HEK293 (cell line): ENCODE measurements around the gene PEAK3.
A peak's percentile ranks its signal among the peaks of the same experiment; 100 is the strongest.

ENCODE experiments used
- CTCF ChIA-PET: fragments of 350-600 bp; formaldehyde crosslinking; extraction: SDS; loops from one replicate; lab custom pipeline; 2021; ENCODE audit warnings: antibody characterized with exemption; lab: Yijun Ruan, JAX
- POLR2A ChIA-PET: fragments of 300-600 bp; formaldehyde crosslinking; extraction: SDS; loops from one replicate; lab custom pipeline; 2020; ENCODE audit warnings: antibody characterized with exemption, inconsistent platforms; lab: Yijun Ruan, JAX
- H3K27ac ChIP-seq: fragments of 200-500 bp; sonication (Bioruptor generic); 2 replicates; pipeline ENCODE4 v1.5.1; 2014; ENCODE audit warnings: low read depth, low read length, control low read depth, inconsistent platforms; ENCODE audit errors: extremely low read depth
- H3K36me3 ChIP-seq, 2 experiments: fragments of 200-500 bp in 1 of 2; sonication (Bioruptor generic) in 1 of 2; 1 replicate in 1 of 2; 2 replicates in 1 of 2; pipeline ENCODE4 v1.5.1; 2014 to 2017; ENCODE audit warnings: inconsistent platforms in 2 of 2, low read length in 2 of 2; ENCODE audit not compliant: control insufficient read depth in 2 of 2, insufficient read depth in 1 of 2
- H3K4me1 ChIP-seq: fragments of 200-500 bp; sonication (Bioruptor generic); 2 replicates; pipeline ENCODE4 v1.5.1; 2014; ENCODE audit warnings: mild to moderate bottlenecking, low read length, inconsistent platforms; ENCODE audit not compliant: control insufficient read depth, insufficient read depth
- H3K4me3 ChIP-seq: 2 replicates; pipeline ENCODE4 v1.5.1; 2011; ENCODE audit warnings: low read depth, mild to moderate bottlenecking, control low read depth, low read length, moderate library complexity
- H3K9me3 ChIP-seq: fragments of 200-500 bp; sonication (Bioruptor generic); 2 replicates; pipeline ENCODE4 v1.5.1; 2014; ENCODE audit warnings: low read depth, low read length, inconsistent platforms; ENCODE audit not compliant: control insufficient read depth, insufficient read depth
- BCL11B ChIP-seq: fragments of 450-650 bp; formaldehyde crosslinking; IDR thresholded peaks from 2 replicates; pipeline ENCODE4 v1.5.1; 2016; ENCODE audit warnings: low read depth, missing biosample characterization, missing genetic modification characterization
- RBAK ChIP-seq: fragments of 450-650 bp; formaldehyde crosslinking; IDR thresholded peaks from 2 replicates; pipeline ENCODE4 v1.5.1; 2016; ENCODE audit warnings: missing biosample characterization, missing genetic modification characterization
- SP2 ChIP-seq: fragments of 450-650 bp; formaldehyde crosslinking; IDR thresholded peaks from 2 replicates; pipeline ENCODE4 v1.5.1; 2016; ENCODE audit warnings: missing biosample characterization, missing genetic modification characterization
- SP3 ChIP-seq: fragments of 450-650 bp; formaldehyde crosslinking; IDR thresholded peaks from 2 replicates; pipeline ENCODE4 v1.5.1; 2016; ENCODE audit warnings: missing biosample characterization, missing genetic modification characterization
- ZBTB17 ChIP-seq: fragments of 450-650 bp; formaldehyde crosslinking; IDR thresholded peaks from 2 replicates; pipeline ENCODE4 v1.5.1; 2016; ENCODE audit warnings: missing biosample characterization, missing genetic modification characterization
- ZBTB6 ChIP-seq: fragments of 450-650 bp; formaldehyde crosslinking; IDR thresholded peaks from 2 replicates; pipeline ENCODE4 v1.5.1; 2017; ENCODE audit warnings: missing biosample characterization, missing genetic modification characterization
- ZFP69B ChIP-seq: fragments of 450-650 bp; formaldehyde crosslinking; IDR thresholded peaks from 2 replicates; pipeline ENCODE4 v1.5.1; 2016; ENCODE audit warnings: missing biosample characterization, missing genetic modification characterization
- ZNF138 ChIP-seq: fragments of 450-650 bp; formaldehyde crosslinking; IDR thresholded peaks from 2 replicates; pipeline ENCODE4 v1.5.1; 2016; ENCODE audit warnings: missing biosample characterization, missing genetic modification characterization, borderline replicate concordance
- ZNF148 ChIP-seq: fragments of 450-650 bp; formaldehyde crosslinking; IDR thresholded peaks from 2 replicates; pipeline ENCODE4 v1.5.0; 2017; ENCODE audit warnings: missing biosample characterization, missing genetic modification characterization, borderline replicate concordance
- ZNF157 ChIP-seq: fragments of 450-650 bp; formaldehyde crosslinking; IDR thresholded peaks from 2 replicates; pipeline ENCODE4 v1.5.1; 2016; ENCODE audit warnings: missing biosample characterization, missing genetic modification characterization
- ZNF19 ChIP-seq: fragments of 450-650 bp; formaldehyde crosslinking; IDR thresholded peaks from 2 replicates; pipeline ENCODE4; 2016; ENCODE audit warnings: missing biosample characterization, missing genetic modification characterization, low read depth
- ZNF214 ChIP-seq: fragments of 450-650 bp; formaldehyde crosslinking; IDR thresholded peaks from 2 replicates; pipeline ENCODE4 v1.5.1; 2017; ENCODE audit warnings: missing biosample characterization, mild to moderate bottlenecking, missing genetic modification characterization, borderline replicate concordance
- ZNF248 ChIP-seq: fragments of 450-650 bp; formaldehyde crosslinking; IDR thresholded peaks from 2 replicates; pipeline ENCODE4 v1.5.1; 2017; ENCODE audit warnings: missing biosample characterization, missing genetic modification characterization
- ZNF548 ChIP-seq: fragments of 450-650 bp; formaldehyde crosslinking; IDR thresholded peaks from 2 replicates; pipeline ENCODE4 v1.5.1; 2016; ENCODE audit warnings: missing biosample characterization, missing genetic modification characterization
- ZNF623 ChIP-seq: fragments of 450-650 bp; formaldehyde crosslinking; IDR thresholded peaks from 2 replicates; pipeline ENCODE4 v1.5.1; 2016; ENCODE audit warnings: missing biosample characterization, missing genetic modification characterization
- ZNF629 ChIP-seq: fragments of 450-650 bp; formaldehyde crosslinking; IDR thresholded peaks from 2 replicates; pipeline ENCODE4 v1.5.1; 2017; ENCODE audit warnings: missing biosample characterization, missing genetic modification characterization
- ZNF692 ChIP-seq: fragments of 450-650 bp; formaldehyde crosslinking; IDR thresholded peaks from 2 replicates; pipeline ENCODE4 v1.5.1; 2016; ENCODE audit warnings: missing biosample characterization, missing genetic modification characterization
- ZNF747 ChIP-seq: fragments of 450-650 bp; formaldehyde crosslinking; IDR thresholded peaks from 2 replicates; pipeline ENCODE4 v1.5.1; 2016; ENCODE audit warnings: missing biosample characterization, missing genetic modification characterization
- ZSCAN30 ChIP-seq: fragments of 450-650 bp; IDR thresholded peaks from 2 replicates; pipeline ENCODE4 v1.5.1; 2018; ENCODE audit warnings: missing biosample characterization, mild to moderate bottlenecking, missing genetic modification characterization, moderate library complexity

PEAK3 gene

GRCh38 chr19:2253106-2254063 is 28.6 kb downstream of the PEAK3 start (continued):
- TF ChIP-seq ZBTB6 (no peak), BCL11B (peak; percentile 13; the same call in 1 of the 2 replicates), ZBTB17 (tag by site-specific recombination) (no peak)

GRCh38 chr19:2252797-2253105 is 29.2 kb downstream of the PEAK3 start:
- H3K27ac ChIP-seq: no peak overlapping the region
- no peaks in the 10 kb centered on the region for H3K4me1 ChIP-seq
- CTCF ChIA-PET: interaction anchor here (1.0 kb wide), 2 partner anchors 9 to 22 kb away, joined by 3 read pairs; no protein-coding TSS in a partner anchor
- H3K4me3 ChIP-seq: no peak overlapping the region
- TF ChIP-seq ZNF747 (tag by site-specific recombination) (no peak), BCL11B (no peak), ZNF19 (tag by site-specific recombination) (no peak), ZNF214 (tag by site-specific recombination) (no peak), ZNF629 (tag by site-specific recombination) (no peak), ZNF248 (no peak), ZBTB17 (tag by site-specific recombination) (no peak), RBAK (no peak), ZNF157 (tag by site-specific recombination) (no peak), SP2 (tag by site-specific recombination) (no peak), ZNF692 (tag by site-specific recombination) (no peak), ZNF148 (tag by site-specific recombination) (no peak), ZSCAN30 (tag by site-specific recombination) (no peak)
- POLR2A ChIA-PET: no interaction called here
- no peaks in the 10 kb centered on the region for H3K9me3 ChIP-seq
- H3K36me3 ChIP-seq: peaks cover 0 to 13% of the 10 kb centered on the region in 2 experiments; a peak in 1 of 3 replicates

- CTCF ChIA-PET: interaction anchor here (1.0 kb wide), 1 partner anchor 22 kb away, joined by 3 read pairs; no protein-coding TSS in a partner anchor
- H3K27ac ChIP-seq: no peak overlapping the region
- H3K36me3 ChIP-seq: peaks cover 0 to 18% of the 10 kb centered on the region in 2 experiments; a peak in 1 of 3 replicates
- no peak for TF ChIP-seq SP3 (tag by site-specific recombination)
- TF ChIP-seq ZNF138 (tag by site-specific recombination): no peak
- no peak for TF ChIP-seq ZNF623 (tag by site-specific recombination)
- TF ChIP-seq ZFP69B (tag by site-specific recombination): no peak
- no peak for TF ChIP-seq ZNF214 (tag by site-specific recombination)
- no peak for TF ChIP-seq SP2 (tag by site-specific recombination)
- TF ChIP-seq ZNF548 (tag by site-specific recombination): no peak
- TF ChIP-seq, all 188 proteins: peak for 0
- POLR2A ChIA-PET: no interaction called here
- Histone ChIP-seq H3K4me3 (no peak overlapping the region), H3K9me3 (no peaks in the 10 kb centered on the region), H3K4me1 (no peaks in the 10 kb centered on the region)
Observed at GRCh38 chr19:2252055-2252796, 29.7 kb downstream of the PEAK3 start.
